IPS DF 4.7 (cell line): ENCODE measurements around the gene BABAM1.

ENCODE experiments used
- DNase-seq: peaks from one replicate; pipeline ENCODE4 v3.0.0-alpha.2; 2013; ENCODE audit warnings: low spot score; ENCODE audit errors: extremely low read depth

BABAM1 gene

DNA sequence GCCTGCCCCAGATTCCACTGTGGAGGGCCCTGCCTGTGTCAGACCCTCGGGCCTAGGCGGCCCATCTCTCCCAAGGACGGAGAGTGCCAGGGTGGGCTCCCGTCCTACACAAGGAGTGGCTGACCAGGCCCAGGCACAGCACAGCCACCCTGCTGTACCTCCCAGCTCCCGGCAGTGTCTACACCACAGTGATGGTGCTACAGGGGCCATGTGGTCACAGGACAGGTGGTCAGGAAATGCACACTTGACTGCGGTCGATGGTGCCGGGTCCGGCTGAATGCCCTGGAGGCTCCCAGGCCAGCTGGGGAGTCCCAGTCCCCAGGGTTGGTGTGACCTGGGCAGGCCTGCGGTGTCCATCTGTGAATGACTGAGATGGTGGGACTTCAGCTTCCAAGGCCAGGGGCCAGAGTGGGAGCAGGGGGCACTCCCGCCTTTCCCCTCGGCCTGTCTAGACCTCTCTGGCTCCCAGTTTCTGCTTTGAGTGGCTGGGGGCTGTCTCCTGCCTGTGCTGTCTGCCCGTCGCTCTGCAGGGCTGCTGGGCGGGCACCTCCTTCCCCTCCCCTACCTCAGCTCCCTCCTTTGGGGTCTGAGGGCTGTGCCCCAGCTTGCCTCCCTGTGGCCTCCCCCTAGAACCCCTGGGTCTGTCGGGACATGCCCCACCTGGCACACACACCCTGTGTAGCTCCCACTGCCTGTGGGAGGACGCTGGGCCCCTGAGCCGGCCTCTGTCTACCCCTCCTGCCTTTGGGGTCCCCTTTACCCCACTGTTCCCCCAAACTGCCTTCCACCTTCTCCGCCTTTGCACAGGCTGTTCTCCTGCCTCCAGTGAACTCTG lies 54.6 kb downstream of the BABAM1 start:
- DNase-seq = no peak

DNA sequence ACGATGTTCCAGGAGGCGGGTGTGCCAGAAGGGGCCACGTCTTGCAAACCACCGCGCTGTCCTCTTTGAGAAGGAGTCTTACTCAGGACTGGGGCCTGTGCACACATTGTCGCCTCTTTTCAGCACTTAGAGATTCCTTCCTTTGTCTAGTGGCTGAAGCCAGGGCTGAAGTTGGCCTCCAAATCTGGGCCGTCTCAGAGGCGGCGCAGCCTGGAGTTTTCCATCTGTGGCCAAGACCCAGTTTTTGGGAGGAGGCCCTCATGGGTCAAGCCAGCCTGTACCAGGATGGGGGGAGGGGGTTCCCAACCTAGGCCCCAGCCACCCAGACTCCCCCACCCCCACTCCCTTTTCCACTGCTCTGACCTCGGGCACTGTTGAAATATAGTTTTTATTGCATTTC lies 55.6 kb downstream of the BABAM1 start:
- no peak for DNase-seq

DNA sequence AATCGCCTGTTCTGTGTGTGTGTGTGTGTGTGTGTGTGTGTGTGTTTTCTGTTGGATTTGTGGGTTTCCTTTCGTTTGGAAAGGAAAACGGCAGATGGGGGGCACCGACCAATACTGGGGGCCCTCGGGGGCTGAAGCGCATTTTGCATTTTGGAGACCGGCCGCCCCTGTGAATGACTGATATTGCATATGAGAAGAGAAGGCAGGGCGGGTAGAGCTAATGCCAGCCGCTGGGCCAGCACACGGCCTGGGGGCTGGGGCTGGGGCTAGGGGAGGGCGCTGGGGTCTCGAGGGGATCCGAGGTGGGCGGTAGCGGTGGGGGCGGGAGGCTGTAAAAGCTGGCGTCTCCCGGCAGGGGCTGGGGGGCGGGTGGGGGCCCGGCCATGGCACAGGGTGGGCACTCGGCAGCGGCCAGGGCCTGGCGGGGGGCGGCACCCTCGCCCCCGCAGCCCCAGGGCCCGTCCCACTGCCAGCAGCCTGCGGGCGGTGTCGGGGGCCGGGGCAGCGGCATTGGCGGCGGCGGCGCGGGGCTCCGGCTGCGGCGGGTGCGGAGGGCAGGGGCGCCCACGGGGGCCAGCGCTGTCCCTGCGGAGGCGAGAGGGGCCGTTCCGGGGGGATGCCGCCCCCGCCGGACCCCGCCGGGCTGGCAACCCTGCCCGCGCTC lies 56.2 kb downstream of the BABAM1 start:
- no peak for DNase-seq

DNA sequence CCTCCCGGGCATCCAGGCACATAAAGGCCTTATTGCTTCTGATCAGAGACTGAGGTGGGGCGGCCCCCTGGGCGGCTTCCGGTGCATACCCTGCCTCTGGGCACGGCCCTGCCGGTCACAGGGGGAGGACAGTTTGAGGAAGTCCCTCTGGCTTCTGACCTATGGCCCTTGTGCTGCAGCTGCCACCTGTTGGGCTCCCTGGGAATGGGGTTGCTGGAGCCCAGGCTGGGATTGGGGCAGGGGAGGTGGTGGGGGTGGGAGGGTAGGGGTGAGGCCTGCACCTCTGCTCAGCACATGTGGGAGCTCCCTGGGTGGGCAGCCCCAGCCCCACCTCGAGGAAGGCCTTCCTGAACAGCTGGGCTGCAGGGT lies 56.7 kb downstream of the BABAM1 start:
- DNase-seq = no peak

DNA sequence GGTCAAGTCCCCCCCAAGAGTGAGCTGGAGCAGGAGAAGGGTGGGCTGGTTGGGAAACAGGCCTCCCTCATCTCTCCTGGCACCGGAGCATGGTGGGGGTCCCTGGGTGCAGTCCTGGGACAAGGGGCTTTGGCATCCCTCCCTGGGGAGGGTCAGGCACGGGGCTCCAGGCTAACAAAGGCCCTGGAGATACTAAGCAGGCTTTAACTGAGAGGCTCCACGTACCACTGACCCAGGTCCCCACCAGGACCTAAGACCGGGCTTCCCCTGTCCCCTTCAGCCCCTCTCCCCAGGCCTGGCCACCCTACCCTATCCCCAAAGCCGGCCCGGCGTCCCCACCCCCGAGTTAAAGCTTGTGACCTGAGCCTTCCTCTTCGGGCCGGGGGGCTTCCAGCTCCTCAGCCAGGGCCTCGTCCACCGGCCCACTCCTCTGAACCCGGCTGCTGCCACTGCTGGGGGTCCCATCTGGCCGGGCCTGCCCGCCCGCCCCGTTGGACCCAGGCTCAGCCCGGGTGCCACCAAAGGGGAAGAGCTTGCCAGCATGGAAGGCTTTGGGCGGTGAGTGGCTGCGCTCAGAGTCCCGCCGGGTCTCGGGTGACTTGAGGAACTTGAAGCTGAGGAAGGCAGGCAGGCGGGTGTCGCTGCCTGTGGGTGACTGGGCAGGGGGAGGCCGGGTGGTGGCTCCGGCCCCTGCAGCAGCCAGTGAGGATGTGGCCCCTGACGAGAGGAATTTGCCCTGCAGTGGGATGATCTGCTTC lies 57.3 kb downstream of the BABAM1 start:
- DNase-seq = no peak

DNA sequence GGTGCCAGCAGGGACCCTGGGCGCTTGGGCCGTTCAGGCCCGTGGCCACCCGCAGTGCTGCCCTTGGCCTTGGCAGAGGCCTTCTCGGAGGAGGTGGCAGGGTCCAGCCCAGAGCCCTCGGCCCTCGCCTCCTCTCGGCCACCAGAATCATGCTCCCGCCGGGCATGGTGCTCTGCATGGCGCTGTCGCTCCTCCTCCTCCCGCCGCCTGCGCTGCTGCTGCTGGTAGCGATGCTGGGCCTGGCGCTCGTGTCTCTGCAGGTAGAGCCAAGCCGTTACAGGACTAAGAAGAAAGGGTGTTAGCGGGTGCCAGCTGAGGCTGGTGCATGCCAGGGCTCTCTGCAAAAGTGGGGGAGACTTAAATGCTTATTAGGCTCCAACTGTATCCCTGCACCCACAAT lies 57.9 kb downstream of the BABAM1 start:
- no peak for DNase-seq

DNA sequence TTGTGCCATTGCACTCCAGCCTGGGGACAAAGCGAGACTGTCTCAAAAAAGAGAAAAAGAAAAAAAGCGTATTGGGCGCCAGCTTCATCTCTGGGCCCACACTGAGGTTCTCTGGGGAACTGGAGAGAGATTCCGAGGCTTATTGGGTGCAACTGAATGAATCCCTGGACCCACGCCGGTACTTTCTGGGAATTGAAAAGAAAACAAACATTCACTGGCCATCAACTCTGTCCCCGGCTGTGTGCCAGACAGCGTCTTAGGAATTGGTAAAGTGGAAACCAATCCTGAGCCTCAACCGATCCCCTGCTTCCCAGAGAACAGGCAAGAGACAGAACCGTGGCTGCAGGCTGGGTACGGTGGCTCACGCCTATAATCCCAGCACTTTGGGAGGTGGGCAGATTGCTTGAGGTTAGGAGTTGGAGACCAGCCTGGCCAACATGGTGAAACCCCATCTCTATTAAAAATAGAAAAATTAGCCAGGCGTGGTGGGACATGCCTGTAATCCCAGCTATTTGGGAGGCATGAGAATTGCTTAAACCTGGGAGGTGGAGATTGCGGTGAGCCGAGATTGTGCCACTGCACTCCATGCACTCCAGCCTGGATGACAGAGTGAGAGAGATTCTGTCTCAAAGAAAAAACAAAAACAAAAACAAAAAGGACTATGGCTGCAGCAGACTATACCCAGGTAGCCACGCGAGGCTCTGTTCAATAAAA lies 58.8 kb downstream of the BABAM1 start:
- DNase-seq = no peak

DNA sequence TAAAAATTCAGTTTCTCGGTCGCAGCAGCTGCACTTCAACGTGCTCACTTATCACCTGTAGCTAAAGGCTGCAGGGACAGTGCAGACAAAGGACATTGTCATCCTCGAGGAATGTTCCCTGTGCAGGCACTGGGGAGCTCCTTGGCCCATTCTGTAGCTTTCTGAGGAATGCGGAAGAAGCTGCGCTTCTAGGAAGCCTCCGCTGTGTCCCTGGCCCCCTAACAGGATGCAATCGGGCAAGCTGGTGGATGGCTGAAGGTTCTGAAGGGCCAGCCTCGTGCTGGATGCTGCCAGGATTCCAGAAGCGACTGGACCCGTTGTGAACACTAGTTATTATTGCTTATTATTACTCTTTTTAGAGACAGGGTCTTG lies 59.3 kb downstream of the BABAM1 start:
- no peak for DNase-seq

DNA sequence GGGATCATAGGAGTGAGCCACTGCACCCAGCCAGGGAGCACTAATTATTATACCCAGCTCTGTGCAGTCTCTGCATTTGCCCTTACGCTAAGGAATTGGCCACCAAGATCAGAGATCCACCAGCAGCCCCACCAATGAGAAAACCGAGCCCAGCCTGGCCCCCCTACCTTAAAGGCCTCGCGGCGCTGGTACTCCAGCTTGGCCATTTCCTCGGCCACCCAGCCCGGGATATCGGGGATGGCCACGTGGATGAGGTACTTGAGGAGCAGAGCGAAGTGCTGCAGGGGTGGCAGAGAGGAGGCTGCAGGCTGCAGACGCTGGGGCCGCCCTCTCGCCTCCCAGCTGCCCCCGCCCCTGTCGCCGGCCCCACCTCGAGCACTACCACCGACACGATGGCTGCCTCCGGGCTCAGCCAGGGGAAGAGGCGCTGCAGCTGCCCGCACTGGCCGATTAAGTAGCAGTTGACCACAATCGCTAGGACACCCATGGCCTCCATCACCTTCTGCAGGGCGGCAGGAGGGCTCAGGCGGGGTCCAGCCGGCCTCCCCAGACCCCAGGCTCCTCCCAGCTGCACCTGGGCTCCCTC lies 59.9 kb downstream of the BABAM1 start:
- no peak for DNase-seq

DNA sequence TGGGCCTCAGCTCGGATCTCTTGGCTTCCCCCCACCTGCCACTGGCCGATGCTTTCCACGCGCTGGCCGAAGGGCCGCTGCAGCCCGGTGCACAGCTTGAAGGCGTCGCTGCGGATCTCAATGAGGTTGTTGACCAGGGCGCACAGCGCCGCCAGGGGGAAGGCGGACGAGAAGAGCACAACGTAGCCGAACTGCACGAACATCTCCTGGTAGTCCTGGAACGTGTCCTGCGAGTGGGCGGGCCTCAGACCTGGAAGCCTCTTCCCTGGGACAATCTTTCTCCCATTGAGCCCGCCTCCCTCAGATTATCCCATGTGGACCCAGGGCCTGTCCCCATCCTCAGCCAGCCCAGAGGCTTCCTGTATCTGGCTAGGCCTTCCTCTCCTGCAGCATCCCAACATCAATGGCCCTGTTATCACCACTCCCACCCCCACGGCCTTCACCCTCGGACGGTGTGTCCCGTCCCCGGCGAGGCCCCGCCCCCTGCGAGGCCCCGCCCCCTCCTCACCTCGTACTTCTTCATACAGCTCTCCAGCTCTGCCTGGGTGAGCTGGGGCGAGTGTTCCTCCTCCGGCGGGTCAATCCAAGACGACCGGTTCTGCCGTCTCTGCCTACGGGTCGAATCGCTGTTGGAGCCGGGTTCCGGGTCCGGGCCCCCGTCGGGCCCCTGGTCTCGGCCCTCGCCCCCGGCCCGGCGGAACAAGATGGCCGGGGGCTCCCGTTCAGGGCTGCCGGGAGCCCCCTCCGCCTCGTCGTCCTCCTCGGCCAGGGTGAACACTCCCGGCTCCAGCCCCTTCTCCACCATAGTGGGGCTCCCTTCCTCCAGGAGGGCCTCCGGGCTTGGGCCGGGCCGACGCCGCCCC lies 60.6 kb downstream of the BABAM1 start:
- no peak for DNase-seq
